GM18858 (cell line): ENCODE data around the gene PCYT2.
"Not testable (repeated sequence)": the region's sequence is repeated elsewhere in the genome, so short reads cannot be mapped to it uniquely, and the experiment has no call there.

Experiments used
- ATAC-seq: cut with Tn5 transposase; IDR thresholded peaks from one replicate; pipeline ENCODE4 v1.9.1; 2021; ENCODE audit not compliant: unreplicated experiment

Gene PCYT2

DNA sequence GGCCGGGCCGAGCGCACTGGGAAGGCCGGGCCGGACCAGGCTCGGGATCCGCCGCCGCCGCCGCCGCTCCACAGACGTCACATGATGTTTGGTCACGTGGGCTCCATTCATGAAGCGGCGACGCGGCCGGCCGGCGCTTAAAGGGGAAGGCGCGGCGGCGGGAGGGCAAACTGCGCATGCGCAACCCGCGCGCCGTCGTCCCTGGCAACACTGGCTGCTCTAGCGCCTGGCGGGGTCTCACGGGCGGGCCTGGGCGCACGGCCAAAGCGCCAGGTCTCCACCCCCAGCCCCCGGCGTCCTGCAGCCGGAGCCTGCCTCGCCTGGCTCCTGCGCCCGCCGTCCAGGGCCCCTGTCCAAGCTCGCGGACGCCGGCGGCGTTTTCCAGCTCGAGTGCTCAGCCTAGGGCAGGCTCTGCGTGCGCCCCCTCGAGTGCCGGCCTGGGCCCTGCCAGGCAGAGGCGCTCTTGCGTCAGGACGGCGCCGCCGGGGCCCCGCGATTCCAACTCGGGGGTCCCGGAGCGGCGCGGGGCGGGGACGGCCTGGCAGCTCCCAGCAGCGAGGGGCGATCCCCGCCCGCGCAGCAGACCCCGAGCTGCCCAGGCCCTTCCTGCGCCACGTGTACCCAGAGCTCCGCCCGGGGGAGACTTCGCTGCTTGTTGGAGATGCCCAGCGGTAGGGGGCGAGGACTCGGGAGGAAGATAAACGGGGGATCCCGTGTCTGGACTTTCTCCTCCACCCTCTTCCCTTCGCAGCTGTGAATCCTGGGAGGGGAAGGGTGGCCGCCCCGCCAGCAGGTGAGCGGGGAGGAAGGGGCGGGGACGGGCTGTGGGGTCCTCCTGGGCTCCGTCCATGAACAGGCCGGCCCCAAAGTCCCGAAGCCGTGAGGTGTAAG lies 16.7 kb upstream of the PCYT2 start, which contains the start of gene MAFG:
TSS of gene MAFG (minus strand) at position 83 of the 891 bp plus-strand sequence. CDS start 4,550 bp downstream, outside the sequence.
- peak; percentile 73 for ATAC-seq

DNA sequence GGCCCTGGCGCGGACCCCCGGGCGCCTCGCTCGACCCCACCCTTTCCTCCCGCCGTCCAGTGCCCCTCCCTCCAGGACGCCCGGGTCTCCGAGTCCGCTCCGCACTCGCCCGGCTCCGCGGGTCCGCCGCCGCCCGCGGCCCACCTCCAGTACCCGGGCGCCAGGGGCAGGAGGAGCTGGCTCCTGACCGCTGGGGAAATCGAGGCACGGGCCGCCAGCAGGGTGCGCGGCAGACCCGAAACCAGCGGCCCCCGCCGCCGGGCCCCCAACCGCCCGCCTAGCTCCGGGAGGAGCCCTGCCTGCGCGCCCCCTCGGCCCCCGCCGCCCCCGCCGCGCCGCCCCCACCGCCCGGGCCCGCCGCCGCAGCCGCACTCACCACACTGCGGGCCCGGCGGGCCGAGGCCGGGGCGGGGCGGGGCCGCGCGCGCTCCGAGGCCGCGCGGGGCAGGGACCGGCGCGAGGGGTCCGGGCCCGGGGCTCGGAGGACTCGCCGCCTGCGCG lies 16.0 kb upstream of the PCYT2 start:
- ATAC-seq, result no peak

DNA sequence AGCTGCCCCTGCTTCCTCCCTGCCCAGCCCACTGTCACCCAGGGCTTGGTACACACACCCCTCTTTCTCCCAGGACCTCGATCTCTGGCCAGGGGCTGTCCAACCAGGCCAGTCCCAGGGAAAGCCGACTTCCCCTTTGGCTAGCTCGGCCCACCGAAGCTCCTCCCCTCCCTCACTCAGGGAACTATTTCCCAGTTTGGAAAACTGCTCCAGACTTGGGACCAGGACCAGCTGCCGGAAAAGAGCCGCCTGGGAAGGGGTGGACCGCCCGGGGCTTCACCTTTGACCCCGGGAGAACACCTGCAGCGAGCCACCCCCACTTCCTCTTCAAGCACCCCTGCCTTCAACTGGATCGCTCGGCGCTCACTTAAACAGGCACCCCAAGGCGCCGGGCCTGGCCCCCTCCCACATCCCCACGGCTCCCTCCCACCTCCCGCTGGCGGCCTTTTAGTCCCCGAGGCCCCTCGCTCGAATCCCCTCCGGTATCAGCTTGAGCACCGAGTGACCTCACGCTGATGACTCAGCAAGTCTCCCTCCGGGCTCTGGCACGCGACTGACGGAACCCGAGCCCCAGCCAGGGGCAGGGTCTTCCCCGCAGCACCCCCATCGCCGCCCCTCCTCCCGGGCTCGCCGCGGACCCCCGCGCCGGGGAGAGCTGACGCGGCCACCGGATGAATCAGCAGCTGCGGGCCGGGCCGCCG lies 15.4 kb upstream of the PCYT2 start:
- peak; percentile 17 for ATAC-seq

DNA sequence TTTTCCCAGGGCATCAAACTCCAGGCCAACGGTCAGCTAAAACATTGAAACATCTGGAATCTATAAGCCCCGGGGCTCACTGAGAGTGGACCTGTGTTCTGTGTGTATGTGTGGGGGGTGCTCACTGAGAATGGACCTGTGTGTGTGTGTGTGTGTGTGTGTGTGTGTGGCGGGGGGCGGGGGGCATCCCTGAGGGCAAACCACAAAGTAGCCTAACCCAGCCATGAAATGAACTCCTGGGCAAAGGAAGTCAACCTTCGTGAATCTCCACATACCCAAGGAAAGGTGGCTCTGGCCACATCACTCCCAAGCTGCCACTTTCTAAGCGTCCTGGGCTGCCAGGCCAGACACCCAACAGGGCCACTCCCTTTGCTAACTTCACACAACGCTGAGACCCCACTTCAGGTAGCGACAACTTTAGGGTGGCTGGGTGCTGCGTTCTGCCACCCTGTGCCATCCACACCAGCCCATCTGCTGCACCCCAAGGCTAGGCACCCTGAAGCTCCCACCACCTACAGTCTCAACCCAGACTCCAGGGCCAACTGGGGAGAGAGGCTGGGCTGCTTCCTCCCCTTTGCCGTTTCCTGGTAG lies 14.8 kb upstream of the PCYT2 start:
- ATAC-seq, result no peak

DNA sequence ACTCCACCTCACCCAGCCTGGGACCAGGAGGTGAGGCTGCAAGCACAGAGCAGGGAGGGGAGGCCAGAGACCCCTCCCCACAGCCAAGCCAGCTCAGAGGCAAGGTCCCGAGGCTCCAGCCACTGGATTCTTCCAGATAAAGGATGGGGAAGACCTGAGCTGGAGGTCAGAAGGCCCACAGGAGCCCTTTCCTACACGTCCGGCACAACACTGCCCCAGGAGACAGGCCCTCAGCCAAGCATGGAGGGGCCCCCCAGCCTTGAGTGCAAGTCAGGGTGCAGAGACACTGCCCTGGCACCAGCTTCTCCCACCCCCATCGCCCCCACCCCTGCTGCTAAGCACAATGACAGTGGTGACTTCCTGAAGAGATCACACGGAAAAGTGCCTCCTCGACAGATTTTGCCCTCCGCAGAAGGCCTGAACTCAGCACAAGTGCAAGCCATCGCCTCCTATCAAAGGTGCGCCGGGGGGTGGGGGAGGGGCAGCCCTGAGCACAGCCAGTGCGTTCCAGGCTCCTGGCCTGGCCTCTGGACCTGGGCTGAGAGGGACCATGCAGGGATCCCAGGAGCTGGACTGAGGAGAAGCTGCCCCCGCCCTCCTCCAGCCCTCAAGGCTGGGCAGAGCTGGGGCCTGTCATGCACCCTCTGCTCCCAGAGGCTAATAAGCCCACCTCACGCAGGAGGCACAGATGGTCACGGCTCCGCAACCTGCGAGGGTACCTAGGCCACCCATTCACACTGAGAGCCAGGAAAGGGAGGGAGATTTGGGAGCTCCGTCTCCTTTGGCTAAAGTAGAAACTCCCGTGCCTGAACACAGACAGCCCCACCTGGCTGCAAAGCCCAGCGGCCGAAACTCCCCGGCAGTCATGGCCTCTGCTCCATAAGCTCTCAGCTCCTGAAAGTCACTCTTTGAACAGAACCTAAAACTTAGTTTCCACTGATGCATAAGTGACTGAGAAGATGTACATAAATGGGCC lies 13.6 kb upstream of the PCYT2 start:
- no peak for ATAC-seq

DNA sequence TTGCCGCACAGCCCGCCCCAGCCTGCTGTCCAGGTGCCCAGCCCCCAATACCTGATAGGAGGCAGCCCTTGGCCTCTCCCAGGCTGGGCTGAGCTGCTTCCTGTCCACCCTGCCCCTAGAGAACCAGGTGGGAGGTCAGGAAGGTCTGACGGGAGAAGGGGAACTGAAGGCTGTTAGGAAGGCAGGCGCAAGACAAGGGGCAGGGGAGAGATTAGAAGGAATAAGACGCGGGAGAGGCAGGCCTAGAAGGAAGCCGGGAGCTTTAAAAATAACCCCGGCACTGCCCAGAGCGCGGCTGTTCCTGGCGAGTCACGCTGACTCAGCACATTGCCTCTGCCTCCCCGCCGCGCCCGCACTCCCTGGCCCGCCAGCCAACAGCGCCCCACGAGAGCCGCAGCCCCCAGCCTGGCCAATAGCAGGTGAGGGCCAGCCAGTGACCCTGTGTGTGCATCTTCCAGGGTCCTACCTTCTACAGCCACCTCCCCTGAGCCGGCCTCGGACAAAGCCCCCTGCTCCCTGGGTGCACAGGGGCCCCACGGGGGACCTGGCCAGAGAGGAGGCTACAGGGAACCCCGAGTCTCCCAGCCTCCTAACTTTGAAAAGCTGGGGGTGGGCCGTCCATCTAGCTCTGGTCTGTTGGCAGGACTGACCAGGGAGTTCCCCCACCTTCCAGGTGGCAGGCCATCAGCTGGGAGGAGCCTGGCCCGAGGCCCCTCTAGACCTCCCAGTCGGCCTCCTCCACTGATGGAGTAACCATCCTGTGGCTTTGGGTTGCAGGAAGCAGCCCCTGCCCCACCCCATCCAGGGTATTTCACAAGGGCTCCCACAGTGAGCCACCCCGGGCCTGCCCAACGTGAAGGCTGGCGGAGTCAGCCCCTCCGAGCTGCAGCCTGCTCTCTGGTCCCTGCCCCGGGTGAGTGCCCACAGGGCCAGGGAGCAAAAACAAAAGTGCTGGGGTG lies 12.4 kb upstream of the PCYT2 start:
- ATAC-seq, result no peak

DNA sequence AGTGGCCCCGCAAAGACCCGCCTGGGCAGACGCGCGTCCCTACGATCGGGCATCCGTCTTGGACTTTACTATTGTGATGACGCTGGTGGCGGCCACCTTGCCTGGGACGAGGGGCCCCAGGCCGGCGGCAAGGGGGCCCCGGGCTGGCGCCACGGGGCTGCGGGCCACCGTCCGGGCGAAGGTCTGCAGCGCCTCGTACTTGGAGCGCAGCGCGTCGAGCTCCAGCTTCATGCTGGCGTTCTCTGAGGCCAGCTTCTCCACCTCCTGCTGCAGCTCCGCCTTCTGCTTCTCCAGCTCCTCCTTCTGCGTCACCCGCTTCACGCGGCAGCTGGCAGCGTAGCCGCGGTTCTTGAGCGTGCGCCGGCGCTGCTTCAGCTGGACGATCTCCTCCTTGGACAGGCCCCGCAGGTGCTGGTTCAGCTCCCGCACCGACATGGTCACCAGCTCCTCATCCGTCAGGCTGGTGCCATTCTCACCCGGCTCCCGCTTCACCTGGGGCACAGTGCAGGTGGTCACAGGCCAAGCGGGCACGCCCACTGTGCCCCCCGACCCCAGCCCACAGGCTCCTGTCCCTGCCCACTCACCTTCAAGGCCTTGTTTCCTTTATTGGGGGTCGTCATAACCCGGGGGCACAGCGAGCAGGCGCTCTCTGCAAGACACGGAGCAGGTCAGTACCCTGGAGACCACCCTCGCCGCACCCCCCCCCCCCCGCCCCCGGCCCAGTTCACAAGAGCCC lies 11.5 kb upstream of the PCYT2 start:
- no peak for ATAC-seq

DNA sequence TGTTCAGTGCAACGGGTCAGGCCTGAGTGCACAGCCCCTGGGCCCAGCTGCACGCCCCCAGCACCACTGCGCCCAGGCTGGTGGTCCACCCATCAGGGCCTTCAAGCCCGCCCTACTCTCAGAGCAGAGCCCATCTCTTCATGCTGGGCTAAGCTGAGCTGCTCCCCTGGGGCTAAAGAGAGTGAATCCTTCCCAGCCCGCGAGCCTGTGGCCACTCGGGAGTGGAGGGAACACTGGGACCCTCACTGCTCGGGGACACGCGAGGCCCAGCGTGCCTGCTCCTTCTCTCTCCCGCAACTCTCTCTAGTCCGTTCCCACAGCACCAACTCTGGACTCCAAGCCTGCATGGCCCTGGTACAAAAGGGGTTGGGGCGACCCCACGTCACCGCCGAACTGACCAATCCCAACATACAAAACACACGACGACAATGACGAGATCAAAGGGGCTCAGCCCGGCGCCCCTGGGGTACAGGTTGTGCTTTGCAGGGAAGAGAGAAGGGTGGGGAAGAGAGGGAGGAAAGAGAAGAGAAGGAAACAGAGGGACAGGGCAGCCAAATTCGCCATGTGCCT lies 10.9 kb upstream of the PCYT2 start:
- no peak for ATAC-seq

DNA sequence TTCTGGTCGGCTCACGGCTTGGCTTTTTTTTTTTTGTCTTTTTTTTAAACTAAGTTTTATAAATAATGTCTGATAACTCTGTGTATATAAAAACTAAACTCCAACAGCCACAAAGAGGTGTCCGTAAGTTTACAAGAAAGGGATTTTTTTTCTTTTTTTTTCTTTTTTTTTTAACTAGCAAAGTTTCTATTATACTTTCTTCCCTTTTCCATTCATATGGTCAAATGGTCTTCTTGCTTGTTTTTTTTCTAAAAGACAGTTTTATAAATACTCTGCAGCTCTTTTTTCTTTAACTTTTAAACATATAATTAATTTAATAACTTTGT lies 10.3 kb upstream of the PCYT2 start:
- no peak for ATAC-seq

DNA sequence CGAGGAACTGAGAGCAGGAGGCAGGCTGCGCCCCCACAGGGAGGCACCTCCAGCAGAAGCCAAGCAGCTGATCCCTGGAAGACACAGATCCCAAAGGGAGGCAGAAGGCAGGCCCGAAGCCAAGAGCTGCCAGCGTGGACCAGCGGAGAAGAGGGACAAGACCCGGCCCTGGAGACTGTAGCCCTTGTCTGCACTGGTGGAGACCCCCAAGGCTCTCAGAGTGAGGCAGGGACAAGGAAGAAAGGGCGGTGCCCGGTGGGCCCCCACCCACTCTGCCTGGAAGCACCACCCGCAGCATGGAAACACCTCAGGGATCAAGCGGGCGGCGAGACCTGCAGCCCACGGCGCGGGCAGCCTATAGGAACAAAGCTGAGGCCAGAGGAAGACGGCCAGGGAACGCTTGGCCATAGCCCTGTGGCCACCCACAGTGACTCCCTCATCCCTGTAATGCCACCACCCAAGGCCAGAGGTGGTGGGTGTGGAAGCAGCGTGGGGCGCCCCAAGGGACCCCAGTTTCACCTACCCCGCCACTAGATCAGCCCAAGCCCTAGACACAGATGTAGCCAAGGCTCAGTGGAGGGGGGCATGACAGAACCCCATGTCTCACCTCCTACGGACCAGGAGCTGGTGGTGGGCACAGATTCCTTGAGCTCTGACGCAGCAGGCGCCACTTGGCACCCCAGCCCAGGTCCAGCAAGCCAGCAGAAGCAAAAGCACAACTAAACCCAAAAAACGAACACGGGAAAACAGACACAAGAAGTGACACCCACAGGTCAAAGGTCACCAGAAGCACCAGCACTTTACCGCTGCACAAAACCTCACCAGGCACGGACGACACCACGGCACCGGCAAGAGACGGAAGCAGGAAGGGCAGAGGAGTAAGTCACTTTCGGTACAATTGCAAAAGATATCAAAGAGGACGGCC lies 9.7 kb upstream of the PCYT2 start:
- no peak for ATAC-seq

DNA sequence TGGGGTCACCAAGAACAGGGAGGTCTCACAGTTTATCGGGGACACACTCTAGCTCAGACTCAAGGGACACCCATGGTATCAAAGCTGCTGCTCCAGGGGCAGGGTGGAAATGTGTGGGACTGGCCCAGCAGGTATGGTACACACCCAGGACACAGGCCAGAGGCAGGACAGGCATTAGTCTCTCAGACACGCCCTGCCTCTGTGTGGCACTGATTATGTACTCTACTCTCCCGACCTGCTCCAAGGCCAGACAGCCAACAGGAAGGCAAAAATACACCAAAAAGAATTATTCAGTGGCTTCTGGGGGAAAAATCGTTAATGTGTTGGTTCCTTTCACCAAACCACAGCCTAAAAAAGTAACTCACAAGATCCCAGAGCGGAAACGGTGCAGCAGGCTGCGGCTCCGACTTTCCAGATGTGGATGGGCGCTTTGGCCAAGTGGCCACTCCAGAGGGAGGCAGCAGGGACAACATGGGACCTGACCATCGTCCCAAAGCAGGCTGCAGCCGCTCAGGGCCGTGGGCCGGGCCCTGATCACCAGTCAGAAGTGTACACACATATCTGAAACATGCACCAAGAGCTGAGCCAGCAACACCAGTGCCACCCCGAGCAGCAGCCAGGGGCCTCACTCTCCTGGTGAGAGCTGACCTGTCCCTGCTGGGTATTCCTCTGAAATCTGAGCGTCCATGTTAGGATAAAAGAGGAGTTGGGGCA lies 7.8 kb upstream of the PCYT2 start:
- ATAC-seq, result no peak

DNA sequence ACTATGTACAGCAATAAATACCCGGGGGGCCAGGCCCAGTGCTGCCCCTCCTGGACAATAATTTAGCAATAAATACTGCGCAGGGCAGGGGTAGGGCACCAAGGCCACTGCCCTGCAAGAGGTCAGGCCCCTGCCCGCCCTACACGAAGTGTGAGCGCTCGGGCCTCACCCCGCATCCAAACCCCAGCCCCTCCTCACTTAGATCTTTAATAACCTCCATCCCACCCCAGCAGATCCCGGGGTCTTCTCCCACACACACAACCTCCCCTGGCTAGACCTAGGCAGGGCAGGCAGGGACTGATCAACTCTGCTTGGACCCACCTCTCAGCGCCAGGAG lies 7.1 kb upstream of the PCYT2 start:
- ATAC-seq, result not testable (repeated sequence)

DNA sequence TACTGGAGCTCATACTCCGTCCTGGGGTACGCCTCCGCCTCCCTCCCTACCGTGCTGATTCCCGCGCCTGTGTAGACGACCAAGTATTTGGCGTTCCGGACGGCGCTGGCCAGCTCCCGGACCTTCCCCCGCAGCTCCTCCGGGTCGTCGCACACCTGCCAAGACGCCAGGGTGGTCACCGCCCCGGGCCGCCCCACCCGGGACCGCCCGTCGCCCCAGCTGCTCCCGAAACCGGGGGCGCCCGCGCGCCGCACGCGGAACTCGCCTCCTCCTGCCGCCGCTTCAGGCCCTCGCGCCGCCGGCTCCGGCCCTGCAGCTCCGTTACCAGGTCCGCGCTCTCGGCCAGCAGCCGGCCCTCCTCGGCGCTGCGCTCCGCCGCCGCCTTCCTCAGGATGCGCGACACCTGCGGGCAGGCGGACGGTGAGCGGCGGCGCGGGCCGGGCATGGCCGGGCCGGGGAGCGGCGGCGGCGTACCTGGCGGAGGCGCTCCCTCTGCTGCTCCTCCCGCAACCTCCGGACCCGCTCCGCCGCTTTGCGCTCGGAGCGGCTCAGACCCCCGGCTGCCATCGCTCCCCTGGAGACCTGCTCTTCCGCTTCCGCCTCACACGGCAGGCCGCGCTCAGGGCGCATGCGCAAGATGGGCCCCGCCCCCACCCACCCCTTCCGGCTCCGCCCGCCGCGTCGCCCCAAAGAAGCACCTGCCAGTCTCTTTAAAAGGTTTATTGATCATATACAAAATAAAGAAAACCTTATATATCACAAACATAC lies 6.5 kb upstream of the PCYT2 start, which contains the start of gene SIRT7:
TSS of gene SIRT7 (minus strand) at position 612 of the 768 bp plus-strand sequence. CDS start at position 567, 45 bp downstream.
- ATAC-seq, result peak; percentile 61

DNA sequence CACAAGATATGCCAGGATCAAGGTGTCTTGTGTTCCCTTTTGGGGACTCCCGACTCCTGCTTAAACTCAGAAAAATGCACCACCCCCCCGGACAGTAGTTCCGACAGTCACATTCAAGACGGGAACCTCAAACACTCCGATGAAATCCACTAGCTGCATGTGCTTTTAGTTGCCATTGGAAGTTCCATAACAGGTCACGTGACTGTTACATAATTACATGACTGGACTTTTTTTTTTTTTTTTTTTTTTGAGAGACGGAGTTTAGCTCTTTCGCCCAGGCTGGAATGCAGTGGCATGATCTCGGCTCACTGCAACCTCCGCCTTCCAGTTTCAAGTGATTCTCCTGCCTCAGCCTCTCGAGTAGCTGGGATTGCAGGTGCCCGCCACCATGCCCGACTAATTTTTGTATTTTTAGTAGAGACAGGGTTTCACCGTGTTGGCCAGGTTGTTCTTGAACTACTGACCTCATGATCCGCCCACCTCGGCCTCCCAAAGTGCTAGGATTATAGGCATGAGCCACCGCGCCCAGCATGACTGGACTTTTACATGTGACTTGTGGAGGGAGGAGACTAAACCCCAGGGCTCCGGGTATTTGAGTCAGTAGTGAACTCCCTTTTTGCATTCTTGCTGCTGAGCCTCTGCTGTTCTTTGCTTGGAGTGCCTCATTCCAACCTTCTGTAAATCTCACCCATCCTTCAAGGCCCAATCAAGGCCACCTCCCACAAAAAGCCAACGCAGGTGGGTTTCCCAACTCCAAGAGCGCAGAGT lies 5.2 kb upstream of the PCYT2 start:
- no peak for ATAC-seq

DNA sequence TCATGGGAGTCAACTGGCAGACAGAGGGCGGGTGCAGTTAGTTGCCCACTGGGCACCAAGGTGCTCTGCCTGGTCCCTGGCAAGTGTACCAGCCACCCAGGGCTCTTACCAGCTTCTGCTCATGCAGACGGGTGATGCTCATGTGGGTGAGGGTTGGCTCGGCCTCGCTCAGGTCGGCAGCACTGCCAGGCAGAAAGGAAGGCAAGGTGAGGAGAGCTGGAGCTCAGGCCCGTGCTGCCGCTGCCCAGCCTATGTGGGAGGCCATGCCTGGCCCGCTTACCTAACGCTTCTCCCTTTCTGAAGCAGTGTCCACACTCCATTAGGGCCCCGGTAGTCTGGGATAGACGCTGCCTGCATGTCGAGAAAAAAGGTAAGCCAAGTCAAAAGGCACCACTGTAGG lies 4.1 kb upstream of the PCYT2 start:
- ATAC-seq, result no peak
